ENCODE results near the gene CIC.

The CIC gene

GRCh38 chr19:42281146-42281826 is 12.2 kb downstream of the CIC start:
- 0 out of 2 replicates have a peak, but pooled peaks have one; percentile 7 for TF ChIP-seq CTCF (conservative IDR thresholded peaks at IDR 0.05; ENCODE audit: low read length)
- peak; percentile 27 for DNase-seq (ENCODE audit: low read depth)
- H3K4me3 ChIP-seq (ENCODE audit: low read length), result peak overlapping the region; percentile 78

- TF ChIP-seq CTCF (conservative IDR thresholded peaks at IDR 0.05; ENCODE audit: low read length), result no peak
- peak overlapping the region; percentile 78 for H3K4me3 ChIP-seq (ENCODE audit: low read length)
- no peak for DNase-seq (ENCODE audit: low read depth)
Observed at GRCh38 chr19:42281827-42282762, 13.0 kb downstream of the CIC start.

GRCh38 chr19:42282819-42283187 is 13.8 kb downstream of the CIC start:
- DNase-seq (ENCODE audit: low read depth), result no peak
- peak overlapping the region; percentile 50 for H3K4me3 ChIP-seq (ENCODE audit: low read length)
- no peak for TF ChIP-seq CTCF (conservative IDR thresholded peaks at IDR 0.05; ENCODE audit: low read length)

GRCh38 chr19:42283188-42284065 is 14.4 kb downstream of the CIC start:
- peak overlapping the region; percentile 50 for H3K4me3 ChIP-seq (ENCODE audit: low read length)
- DNase-seq (ENCODE audit: low read depth), result peak; percentile 92
- no peak for TF ChIP-seq CTCF (conservative IDR thresholded peaks at IDR 0.05; ENCODE audit: low read length)

GRCh38 chr19:42284066-42284501 is 15.0 kb downstream of the CIC start:
- DNase-seq (ENCODE audit: low read depth), result peak; percentile 78
- peak overlapping the region; percentile 71 for H3K4me3 ChIP-seq (ENCODE audit: low read length)
- TF ChIP-seq CTCF (conservative IDR thresholded peaks at IDR 0.05; ENCODE audit: low read length), result no peak

- TF ChIP-seq CTCF (conservative IDR thresholded peaks at IDR 0.05; ENCODE audit: low read length), result no peak
- DNase-seq (ENCODE audit: low read depth), result no peak
- H3K4me3 ChIP-seq (ENCODE audit: low read length), result peak overlapping the region; percentile 71
Observed at GRCh38 chr19:42284591-42285341, 15.7 kb downstream of the CIC start.
